ENCODE data around the gene GARIN5A. TPM values are rescaled to one million over a fixed set of nuclear protein-coding genes. Genes with fewer than 3 reads are reported as not detected.

Gene GARIN5A
- total RNA-seq, 4 donors from 2014 or later = 1.7 to 5.9 (median 3.3) TPM

GRCh38 chr19:50467566-50467965 is 9.1 kb downstream of the GARIN5A start:
- no peak for TF ChIP-seq POLR2A (IDR thresholded peaks at IDR 0.05)
- TF ChIP-seq CTCF (IDR thresholded peaks at IDR 0.05) = no peak
- no peak for DNase-seq (ENCODE audit: low spot score in 2 of 2)
- WGBS, 2 donors = 84 to 87% methylated on average over 18 of the region's 18 CpGs
- no peak overlapping the region for H3K4me3 ChIP-seq (ENCODE audit: low read depth, poor library complexity, severe bottlenecking)
- intact Hi-C loops (cut with DNase I; ENCODE audit: low total_unique reads) = no loop called here

- WGBS, 2 donors = 59 to 61% methylated on average over 11 of the region's 11 CpGs
- intact Hi-C loops (cut with DNase I; ENCODE audit: low total_unique reads) = no loop called here
- TF ChIP-seq CTCF (IDR thresholded peaks at IDR 0.05) = no peak
- no peak for TF ChIP-seq POLR2A (IDR thresholded peaks at IDR 0.05)
- DNase-seq (ENCODE audit: low spot score in 2 of 2) = no peak
- no peak overlapping the region for H3K4me3 ChIP-seq (ENCODE audit: low read depth, poor library complexity, severe bottlenecking)
Observed at GRCh38 chr19:50466706-50467039, 10.0 kb downstream of the GARIN5A start.

GRCh38 chr19:50465986-50466705 is 10.5 kb downstream of the GARIN5A start:
- intact Hi-C loops (cut with DNase I; ENCODE audit: low total_unique reads) = no loop called here
- WGBS, 2 donors = 37 to 39% methylated on average over 25 to 29 of the region's 29 CpGs
- no peak for DNase-seq (ENCODE audit: low spot score in 2 of 2)
- H3K4me3 ChIP-seq (ENCODE audit: low read depth, poor library complexity, severe bottlenecking) = no peak overlapping the region
- TF ChIP-seq POLR2A (IDR thresholded peaks at IDR 0.05) (no peak), CTCF (IDR thresholded peaks at IDR 0.05) (no peak)

- WGBS, 2 donors = 85 to 91% methylated on average over 13 of the region's 13 CpGs
- no peak overlapping the region for H3K4me3 ChIP-seq (ENCODE audit: low read depth, poor library complexity, severe bottlenecking)
- intact Hi-C loops (cut with DNase I; ENCODE audit: low total_unique reads) = loop anchor here (5.0 kb wide), 1 partner anchor 98 kb away; the partner anchor contains the start of gene NAPSA
- no peak for DNase-seq (ENCODE audit: low spot score in 2 of 2)
- TF ChIP-seq POLR2A (IDR thresholded peaks at IDR 0.05) = no peak
- TF ChIP-seq CTCF (IDR thresholded peaks at IDR 0.05) = no peak
Observed at GRCh38 chr19:50465000-50465399, 11.6 kb downstream of the GARIN5A start.

DNA sequence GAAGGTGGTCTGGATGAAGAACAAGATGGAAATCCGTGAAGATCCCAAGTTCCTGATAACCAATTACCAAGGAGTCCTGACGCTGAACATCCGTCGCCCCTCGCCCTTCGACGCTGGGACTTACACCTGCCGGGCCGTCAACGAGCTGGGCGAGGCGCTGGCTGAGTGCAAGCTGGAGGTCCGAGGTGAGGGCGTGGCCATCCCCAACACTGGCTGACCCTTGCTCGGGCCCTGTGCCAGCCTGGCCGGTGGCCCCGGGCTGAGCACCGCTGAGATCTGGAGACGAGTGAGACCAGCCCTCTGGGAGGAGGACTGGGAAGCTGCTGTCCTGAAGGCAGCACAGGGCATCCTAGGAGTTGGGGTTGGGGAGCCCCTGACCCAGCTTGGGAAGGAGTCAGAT is 12.3 kb downstream of the GARIN5A start:
- no peak for DNase-seq (ENCODE audit: low spot score in 2 of 2)
- TF ChIP-seq POLR2A (IDR thresholded peaks at IDR 0.05) (no peak), CTCF (IDR thresholded peaks at IDR 0.05) (no peak)
- intact Hi-C loops (cut with DNase I; ENCODE audit: low total_unique reads) = loop anchor here (5.0 kb wide), 1 partner anchor 97 kb away; the partner anchor contains the start of gene NAPSA
- H3K4me3 ChIP-seq (ENCODE audit: low read depth, poor library complexity, severe bottlenecking) = no peak overlapping the region
- 83 to 87% methylated on average over 19 of the region's 19 CpGs for WGBS, 2 donors

GRCh38 chr19:50462970-50463369 is 13.7 kb downstream of the GARIN5A start:
- WGBS, 2 donors = 76% methylated on average over 7 of the region's 7 CpGs
- intact Hi-C loops (cut with DNase I; ENCODE audit: low total_unique reads) = loop anchor here (5.0 kb wide), 1 partner anchor 96 kb away; the partner anchor contains the start of gene NAPSA
- DNase-seq (ENCODE audit: low spot score in 2 of 2) = no peak
- H3K4me3 ChIP-seq (ENCODE audit: low read depth, poor library complexity, severe bottlenecking) = no peak overlapping the region
- TF ChIP-seq CTCF (IDR thresholded peaks at IDR 0.05) (no peak), POLR2A (IDR thresholded peaks at IDR 0.05) (no peak)
